ENCODE data around the gene NLGN2.
A peak's percentile ranks its signal among the peaks of the same experiment; 100 is the strongest.

Gene NLGN2

GRCh38 chr17:7438656-7439460 is 31.2 kb downstream of the NLGN2 start:
- no peak for DNase-seq

- peak; percentile 56 for DNase-seq
Measured at GRCh38 chr17:7439462-7440112, 31.9 kb downstream of the NLGN2 start, which contains the start of gene FGF11. Gene FGF11, plus strand, starts transcription at chr17:7439512. Its CDS starts 109 bp downstream, at chr17:7439621.

GRCh38 chr17:7440113-7440833 is 32.6 kb downstream of the NLGN2 start:
- DNase-seq: peak; percentile 76

GRCh38 chr17:7440834-7441195 is 33.2 kb downstream of the NLGN2 start:
- DNase-seq: peak; percentile 77

GRCh38 chr17:7441266-7441665 is 33.6 kb downstream of the NLGN2 start:
- no peak for DNase-seq

GRCh38 chr17:7442142-7442541 is 34.5 kb downstream of the NLGN2 start:
- DNase-seq: no peak

GRCh38 chr17:7443499-7444485 is 36.1 kb downstream of the NLGN2 start:
- DNase-seq: no peak

GRCh38 chr17:7444682-7445618 is 37.3 kb downstream of the NLGN2 start, which contains the start of gene CHRNB1:
Gene CHRNB1, plus strand, starts transcription at chr17:7445061. Its CDS starts 67 bp downstream, at chr17:7445128.
- DNase-seq: peak; percentile 84

- DNase-seq: no peak
Measured at GRCh38 chr17:7445619-7445968, 37.9 kb downstream of the NLGN2 start.

- no peak for DNase-seq
Measured at GRCh38 chr17:7448461-7448860, 40.8 kb downstream of the NLGN2 start.

- no peak for DNase-seq
Measured at GRCh38 chr17:7459961-7460545, 52.4 kb downstream of the NLGN2 start.

GRCh38 chr17:7460850-7461660 is 53.4 kb downstream of the NLGN2 start:
- no peak for DNase-seq

GRCh38 chr17:7462474-7463371 is 55.1 kb downstream of the NLGN2 start:
- no peak for DNase-seq

GRCh38 chr17:7463372-7463846 is 55.8 kb downstream of the NLGN2 start:
- no peak for DNase-seq

GRCh38 chr17:7464081-7464480 is 56.4 kb downstream of the NLGN2 start:
- no peak for DNase-seq

GRCh38 chr17:7465597-7466275 is 58.1 kb downstream of the NLGN2 start:
- DNase-seq: no peak

- no peak for DNase-seq
Measured at GRCh38 chr17:7466318-7466638, 58.6 kb downstream of the NLGN2 start.
